Measurements from ENCODE around the gene EDA. TPM values are rescaled to one million over a fixed set of nuclear protein-coding genes. Genes with fewer than 3 reads are reported as not detected.

The EDA gene
- total RNA-seq, 2 donors from 2014 or later: 2.0 to 6.1 TPM

GRCh38 chrX:70039758-70040157 is 423.8 kb downstream of the EDA start:
- no peak for ATAC-seq (ENCODE audit: insufficient number of reproducible peaks, low FRiP score, low read depth)
- Histone ChIP-seq H3K36me3 (no peaks in the 10 kb centered on the region), H3K27me3 (replicated peaks; ENCODE audit: insufficient read depth) (no peaks in the 10 kb centered on the region), H3K27ac (no peak overlapping the region), H3K4me3 (no peak overlapping the region), H3K9me3 (no peaks in the 10 kb centered on the region), H3K4me1 (ENCODE audit: control insufficient read depth in 1 of 2, low read depth in 2 of 2) (no peaks in the 10 kb centered on the region)
- TF ChIP-seq CTCF (IDR thresholded peaks at IDR 0.05): no peak
- no peak for DNase-seq (ENCODE audit: low spot score)

DNA sequence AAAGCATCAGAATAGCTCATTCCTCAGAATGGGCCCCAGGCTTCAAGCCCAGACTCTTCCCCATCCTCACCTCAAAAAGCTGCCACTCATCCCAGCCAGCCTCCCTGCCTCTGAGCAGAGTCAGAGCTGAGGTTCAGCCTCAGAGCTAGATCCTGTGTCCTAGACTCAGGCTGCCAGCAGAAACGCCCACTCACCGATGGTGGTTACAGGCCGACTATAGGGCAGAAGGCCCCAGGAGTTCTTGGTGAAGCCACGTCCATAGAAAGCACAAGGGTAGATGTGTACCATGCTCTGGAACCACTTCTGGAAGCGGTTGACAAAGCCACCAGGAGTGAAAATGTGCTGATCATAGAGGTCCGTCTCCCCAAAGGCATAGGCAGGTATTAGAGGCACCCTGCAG is 426.1 kb downstream of the EDA start:
- DNase-seq (ENCODE audit: low spot score): no peak
- no peak for ATAC-seq (ENCODE audit: insufficient number of reproducible peaks, low FRiP score, low read depth)
- Histone ChIP-seq H3K27me3 (replicated peaks; ENCODE audit: insufficient read depth) (no peaks in the 10 kb centered on the region), H3K4me1 (ENCODE audit: control insufficient read depth in 1 of 2, low read depth in 2 of 2) (no peaks in the 10 kb centered on the region), H3K36me3 (no peaks in the 10 kb centered on the region), H3K27ac (no peak overlapping the region), H3K4me3 (no peak overlapping the region), H3K9me3 (no peaks in the 10 kb centered on the region)
- no peak for TF ChIP-seq CTCF (IDR thresholded peaks at IDR 0.05)

DNA sequence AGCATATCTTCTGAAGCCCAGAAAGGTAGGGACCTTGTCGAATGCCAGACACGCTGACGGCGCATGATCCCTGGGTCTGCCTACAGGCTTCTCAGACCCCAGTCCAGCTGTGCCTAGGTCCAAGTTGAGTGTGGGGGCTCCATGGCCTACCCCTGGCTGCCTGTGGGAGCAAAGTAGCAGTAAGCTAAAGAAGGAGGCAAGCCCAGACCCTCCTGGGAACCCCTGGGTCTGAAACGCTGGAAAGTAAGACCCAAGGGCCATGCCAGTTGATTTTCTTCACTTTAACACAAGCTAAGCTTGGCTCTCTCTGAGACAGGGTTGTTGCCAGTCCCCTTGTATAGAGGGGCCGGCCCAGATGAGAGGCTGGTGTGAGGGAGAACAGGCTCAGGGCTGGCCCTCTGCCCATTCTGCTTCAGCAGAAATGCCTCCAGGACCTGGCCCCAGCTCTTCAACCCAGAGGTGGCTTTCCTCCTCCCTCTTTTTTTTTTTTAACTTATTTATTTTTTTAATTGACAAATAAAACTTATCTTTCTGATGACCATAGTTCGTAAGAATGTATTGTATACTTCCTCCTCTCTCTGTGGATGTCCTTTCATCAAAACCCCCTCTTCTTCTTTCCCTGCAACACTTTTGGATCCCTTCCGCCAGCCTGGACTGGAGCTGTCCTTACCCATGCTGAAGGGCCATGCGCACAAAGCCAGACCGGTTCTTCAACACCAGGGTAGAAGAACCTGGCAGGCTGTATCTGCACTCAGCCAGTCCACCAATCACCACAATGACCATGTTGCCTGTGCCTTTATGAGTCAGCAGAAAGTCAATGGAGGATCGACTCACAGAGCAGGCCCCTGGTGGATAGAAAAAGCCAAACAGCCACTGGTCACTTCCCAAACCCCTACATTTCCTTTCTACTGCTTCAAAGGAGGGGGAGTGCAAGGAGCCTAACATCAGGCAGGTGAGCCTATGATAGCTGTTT is 426.8 kb downstream of the EDA start:
- no peak for TF ChIP-seq CTCF (IDR thresholded peaks at IDR 0.05)
- ATAC-seq (ENCODE audit: insufficient number of reproducible peaks, low FRiP score, low read depth) (no peak), DNase-seq (ENCODE audit: low spot score) (no peak)
- Histone ChIP-seq H3K27ac (no peak overlapping the region), H3K4me3 (no peak overlapping the region), H3K9me3 (no peaks in the 10 kb centered on the region), H3K36me3 (no peaks in the 10 kb centered on the region), H3K27me3 (replicated peaks; ENCODE audit: insufficient read depth) (no peaks in the 10 kb centered on the region), H3K4me1 (ENCODE audit: control insufficient read depth in 1 of 2, low read depth in 2 of 2) (no peaks in the 10 kb centered on the region)

DNA sequence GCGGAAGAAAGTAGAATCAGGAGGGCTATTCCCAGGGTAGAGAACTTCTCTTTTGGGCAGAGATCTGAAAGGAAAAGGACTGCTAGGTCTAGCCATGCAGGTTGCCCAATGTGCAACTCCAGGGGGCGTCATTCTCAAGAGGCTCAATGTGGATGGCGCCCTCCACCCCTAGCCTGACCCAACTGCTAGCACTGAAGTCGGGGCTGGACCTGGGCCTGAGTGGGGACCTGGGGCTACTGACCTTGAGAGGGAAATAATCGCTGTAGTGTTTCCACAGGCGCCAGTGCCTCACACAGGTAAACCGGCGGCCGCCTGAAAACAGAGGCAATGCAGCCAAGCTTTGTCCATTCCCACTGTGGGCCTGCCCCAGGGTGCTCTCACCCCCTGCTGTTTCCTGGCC is 427.8 kb downstream of the EDA start:
- Histone ChIP-seq H3K36me3 (no peaks in the 10 kb centered on the region), H3K27me3 (replicated peaks; ENCODE audit: insufficient read depth) (no peaks in the 10 kb centered on the region), H3K9me3 (no peaks in the 10 kb centered on the region), H3K4me1 (ENCODE audit: control insufficient read depth in 1 of 2, low read depth in 2 of 2) (no peaks in the 10 kb centered on the region), H3K27ac (no peak overlapping the region), H3K4me3 (no peak overlapping the region)
- DNase-seq (ENCODE audit: low spot score): no peak
- no peak for TF ChIP-seq CTCF (IDR thresholded peaks at IDR 0.05)
- no peak for ATAC-seq (ENCODE audit: insufficient number of reproducible peaks, low FRiP score, low read depth)

DNA sequence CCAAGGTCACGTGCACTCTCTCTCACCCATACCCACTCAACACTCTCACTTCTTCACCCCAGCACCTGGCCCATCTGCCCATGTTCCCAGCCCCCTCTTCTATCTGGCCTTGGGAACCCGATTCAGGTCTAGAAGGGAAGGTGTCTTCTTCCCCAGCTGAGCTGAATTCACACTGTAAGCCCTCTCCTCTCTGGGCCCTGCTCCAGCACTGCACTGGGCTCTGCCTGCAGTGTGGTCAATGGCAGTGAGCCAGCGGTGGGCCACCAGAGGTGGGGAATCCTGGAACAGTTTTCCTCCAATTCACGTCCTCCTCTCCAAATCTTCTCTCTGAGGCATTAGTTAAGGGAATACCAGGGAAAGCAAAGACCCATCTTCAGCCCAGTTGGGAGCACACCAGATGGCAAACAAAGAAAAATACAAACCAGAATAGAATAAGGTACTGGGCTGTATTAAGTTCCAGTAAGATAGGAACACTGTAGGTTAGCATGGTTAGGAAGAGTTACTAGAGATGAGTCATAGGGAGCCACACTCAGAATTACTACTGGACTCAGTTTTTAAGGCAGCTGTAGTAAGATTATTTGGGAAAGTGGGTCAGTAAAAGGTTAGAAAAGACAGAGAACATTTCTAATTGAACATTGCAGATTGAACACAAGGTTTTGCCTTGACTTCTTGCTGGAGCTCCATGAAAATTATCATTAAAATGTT is 428.8 kb downstream of the EDA start:
- DNase-seq (ENCODE audit: low spot score) (no peak), ATAC-seq (ENCODE audit: insufficient number of reproducible peaks, low FRiP score, low read depth) (no peak)
- TF ChIP-seq CTCF (IDR thresholded peaks at IDR 0.05): no peak
- H3K27me3 ChIP-seq (replicated peaks; ENCODE audit: insufficient read depth): no peaks in the 10 kb centered on the region
- H3K4me1 ChIP-seq (ENCODE audit: control insufficient read depth in 1 of 2, low read depth in 2 of 2): no peaks in the 10 kb centered on the region
- no peak overlapping the region for H3K4me3 ChIP-seq
- no peak overlapping the region for H3K27ac ChIP-seq
- H3K36me3 ChIP-seq: no peaks in the 10 kb centered on the region
- H3K9me3 ChIP-seq: no peaks in the 10 kb centered on the region

Data from thoracic aorta (tissue), 2 donors.